K562 (cell line): ENCODE measurements around the gene ADIPOR2. TPM values are rescaled to one million over a fixed set of nuclear protein-coding genes. Genes with fewer than 3 reads are reported as not detected.

Experiments
- ELK3 ChIP-seq: fragments of 450-650 bp; formaldehyde crosslinking; IDR thresholded peaks from 2 replicates; pipeline ENCODE4 v1.4.0; 2020; ENCODE audit warnings: mild to moderate bottlenecking
- ETV5 ChIP-seq: sonication (generic); formaldehyde crosslinking; IDR thresholded peaks from 2 replicates; pipeline ENCODE4 v1.4.0; 2020; ENCODE audit warnings: low read depth, mild to moderate bottlenecking, missing genetic modification reagents
- GATAD2A ChIP-seq: fragments of 450-650 bp; IDR thresholded peaks from 2 replicates; pipeline ENCODE4 v1.6.1; 2017
- HNRNPH1 ChIP-seq: fragments of 200-400 bp; formaldehyde crosslinking; optimal IDR thresholded peaks from 2 replicates; pipeline ENCODE3; 2017; ENCODE audit warnings: low read depth, mild to moderate bottlenecking, low read length, moderate library complexity
- KDM2B ChIP-seq: fragments of 250-450 bp; sonication (Bioruptor Pico); IDR thresholded peaks from 2 replicates; pipeline ENCODE4 v1.8.0; 2021; ENCODE audit warnings: mild to moderate bottlenecking, moderate library complexity
- KLF13 ChIP-seq: fragments of 450-650 bp; IDR thresholded peaks from 2 replicates; pipeline ENCODE4 v1.6.1; 2016; ENCODE audit warnings: missing genetic modification characterization, low read depth, mild to moderate bottlenecking, missing compliant biosample characterization, moderate library complexity, borderline replicate concordance
- MAZ ChIP-seq, 2 experiments: fragments of 450-650 bp in 1 of 2; sonication (generic) in 1 of 2; formaldehyde crosslinking; IDR thresholded peaks in 1 of 2; conservative IDR thresholded peaks in 1 of 2; 2 replicates each; pipeline versions ENCODE4 v1.4.0 to v1.5.0; 2020; ENCODE audit warnings: mild to moderate bottlenecking in 1 of 2, missing genetic modification reagents in 1 of 2
- MITF ChIP-seq: IDR thresholded peaks from 2 replicates; pipeline ENCODE4 v1.6.1; 2014; ENCODE audit warnings: antibody characterized with exemption
- MNT ChIP-seq, 2 experiments: fragments of 450-650 bp; conservative IDR thresholded peaks; 2 replicates each; pipeline ENCODE4 v1.6.1; 2017; ENCODE audit warnings: mild to moderate bottlenecking in 2 of 2, moderate library complexity in 2 of 2
- NFE2 ChIP-seq: IDR thresholded peaks from 2 replicates; pipeline ENCODE4 v1.6.1; 2014; ENCODE audit warnings: antibody characterized with exemption, low read depth
- NR4A1 ChIP-seq, 2 experiments: fragments of 250-450 bp in 1 of 2; fragments of 450-650 bp in 1 of 2; sonication (Bioruptor Pico) in 1 of 2; IDR thresholded peaks; 2 replicates each; pipeline versions ENCODE4 v1.4.0 to v1.6.1; 2016 to 2020; ENCODE audit warnings: mild to moderate bottlenecking in 2 of 2, missing compliant biosample characterization in 1 of 2, missing genetic modification characterization in 1 of 2, moderate library complexity in 1 of 2
- PHB2 ChIP-seq: fragments of 450-650 bp; IDR thresholded peaks from 2 replicates; pipeline ENCODE4 v1.6.1; 2017; ENCODE audit warnings: low read depth
- RAD21 ChIP-seq, 2 experiments: fragments of 250-450 bp in 1 of 2; fragments of 450-650 bp in 1 of 2; sonication (Bioruptor Pico) in 1 of 2; formaldehyde crosslinking in 1 of 2; IDR thresholded peaks in 1 of 2; conservative IDR thresholded peaks in 1 of 2; 2 replicates each; pipeline versions ENCODE4 v1.4.0 to v1.8.0; 2020 to 2022; ENCODE audit warnings: mild to moderate bottlenecking in 2 of 2, moderate library complexity in 1 of 2
- RBM17 ChIP-seq: fragments of 200-400 bp; formaldehyde crosslinking; IDR thresholded peaks from 2 replicates; pipeline ENCODE4 v1.6.1; 2017; ENCODE audit warnings: low read depth, mild to moderate bottlenecking, low read length, borderline replicate concordance
- SAFB ChIP-seq: fragments of 200-400 bp; formaldehyde crosslinking; IDR thresholded peaks from 2 replicates; pipeline ENCODE4 v1.6.1; 2017; ENCODE audit warnings: low read depth, low read length, borderline replicate concordance
- SETDB1 ChIP-seq: IDR thresholded peaks from one replicate; pipeline ENCODE4 v1.6.1; 2012; ENCODE audit warnings: low read length, control low read depth, inconsistent platforms
- SMAD4 ChIP-seq: fragments of 250-450 bp; sonication (Bioruptor Pico); conservative IDR thresholded peaks from 2 replicates; pipeline ENCODE4 v1.8.0; 2021; ENCODE audit warnings: inconsistent platforms, mild to moderate bottlenecking, moderate library complexity
- SMC3 ChIP-seq: conservative IDR thresholded peaks from 2 replicates; pipeline ENCODE4 v1.6.1; 2011; ENCODE audit warnings: low read depth, low read length, improper control_type of control experiment; ENCODE audit not compliant: insufficient read depth
- SRF ChIP-seq, 2 experiments: fragments of 250-450, 450-650 bp in 1 of 2; sonication (Bioruptor Pico) in 1 of 2; sonication (generic) in 1 of 2; formaldehyde crosslinking; IDR thresholded peaks; 2 replicates each; pipeline versions ENCODE4 v1.5.0 to v1.5.1; 2020 to 2022; ENCODE audit warnings: mild to moderate bottlenecking in 1 of 2, missing genetic modification reagents in 1 of 2
- TCF7 ChIP-seq: sonication (generic); IDR thresholded peaks from 2 replicates; pipeline ENCODE4 v1.6.1; 2016; ENCODE audit warnings: antibody characterized with exemption, borderline replicate concordance
- ZBTB34 ChIP-seq: fragments of 250-450 bp; sonication (Bioruptor Pico); IDR thresholded peaks from 2 replicates; pipeline ENCODE4 v1.8.0; 2021; ENCODE audit warnings: mild to moderate bottlenecking, moderate library complexity
- ZKSCAN8 ChIP-seq: fragments of 200-800 bp; sonication (Bioruptor generic); IDR thresholded peaks from 2 replicates; pipeline ENCODE4 v1.6.1; 2016; ENCODE audit warnings: missing genetic modification characterization, missing compliant biosample characterization
- polyA plus RNA-seq, 8 experiments: library from polyadenylated mRNA; depleted of rRNA in 4 of 8; stranded (reverse) in 5 of 8; unstranded in 3 of 8; fragments of >200 nt; fragmentation: Nextera tagmentation in 2 of 8; fragmentation: Illumina TruSeq in 1 of 8; extraction: Ambion mirVana in 2 of 8; extraction: Trizol in 1 of 8; gene quantifications; 2 replicates each; pipeline versions ENCODE4 v1.2.1 to v1.2.3, GENCODE V29; 2011 to 2014; ENCODE audit warnings: inconsistent platforms in 1 of 8, missing spikeins in 1 of 8
- total RNA-seq, 7 experiments: library from RNA; depleted of rRNA in 6 of 7; stranded (reverse); fragments of >200 nt in 6 of 7; fragmentation: Illumina TruSeq in 2 of 7; extraction: Trizol in 2 of 7; gene quantifications; 2 replicates each; pipeline versions ENCODE4 v1.2.1 to v1.2.3, GENCODE V29; 2011 to 2021; ENCODE audit warnings: low replicate concordance in 1 of 7

Gene ADIPOR2
- total and polyA plus RNA-seq, 9 of the 15 experiments (the other 6 are each of a cell fraction or from before 2014, with no cell fraction given), result 10.9 to 63.5 (median 46.0) TPM

- TF ChIP-seq SAFB, result 0 out of 2 replicates have a peak, but pooled peaks have one; percentile 31
- TF ChIP-seq MNT (conservative IDR thresholded peaks at IDR 0.05), result peak in 1 of 2 experiments; percentile 33; a peak in 1 of 4 replicates
- TF ChIP-seq ZKSCAN8, result no peak
- no peak for TF ChIP-seq NR4A1 (CRISPR knock-in tag; IDR thresholded peaks at IDR 0.05)
- no peak for TF ChIP-seq NR4A1 (tag; IDR thresholded peaks at IDR 0.05)
- peak; percentile 98 for TF ChIP-seq SMC3
- peak; percentile 56 to 71 for TF ChIP-seq MAZ (CRISPR knock-in tag; conservative IDR thresholded peaks at IDR 0.05 in 1 of 2, IDR thresholded peaks at IDR 0.05 in 1 of 2)
- TF ChIP-seq RAD21 (CRISPR knock-in tag; conservative IDR thresholded peaks at IDR 0.05 in 1 of 2, IDR thresholded peaks at IDR 0.05 in 1 of 2), result peak; percentile 98
- no peak for TF ChIP-seq GATAD2A
- TF ChIP-seq SMAD4, result 0 out of 2 replicates have a peak, but pooled peaks have one; percentile 31
- no peak for TF ChIP-seq HNRNPH1
- no peak for TF ChIP-seq NFE2
- peak; percentile 80; the same call in 1 of the 2 replicates for TF ChIP-seq KLF13 (tag)
- no peak for TF ChIP-seq ZBTB34 (CRISPR knock-in tag)
- no peak for TF ChIP-seq SETDB1
- no peak for TF ChIP-seq MITF
- TF ChIP-seq TCF7, result no peak
- TF ChIP-seq ETV5 (CRISPR knock-in tag), result 0 out of 2 replicates have a peak, but pooled peaks have one; percentile 41
- no peak; a peak in 1 of 4 replicates for TF ChIP-seq SRF (CRISPR knock-in tag; IDR thresholded peaks at IDR 0.05)
- no peak for TF ChIP-seq ELK3 (CRISPR knock-in tag)
- no peak for TF ChIP-seq RBM17
- no peak for TF ChIP-seq KDM2B (CRISPR knock-in tag)
- TF ChIP-seq PHB2, result no peak
These were observed 105.1 kb downstream of the ADIPOR2 start (continued) for GRCh38 chr12:1795785-1796514.
